Endothelial cell of umbilical vein (primary cell): ENCODE measurements around the gene PRSS21.

Source experiments
- CTCF ChIP-seq, 2 donors: IDR thresholded peaks; 1 replicate in 1 of 2; 2 replicates in 1 of 2; pipeline ENCODE4 v1.5.1; 2011; ENCODE audit warnings: low read length in 2 of 2, mild to moderate bottlenecking in 2 of 2, moderate library complexity in 2 of 2, control low read depth in 1 of 2, inconsistent platforms in 1 of 2, low read depth in 1 of 2; ENCODE audit not compliant: insufficient read depth in 1 of 2; ENCODE audit errors: extremely low read depth in 1 of 2
- EZH2 ChIP-seq: IDR thresholded peaks from 2 replicates; pipeline ENCODE4 v1.6.1; 2012; ENCODE audit warnings: borderline replicate concordance, low read depth, mild to moderate bottlenecking, moderate library complexity, low read length, inconsistent platforms; ENCODE audit not compliant: severe bottlenecking
- MAX ChIP-seq: IDR thresholded peaks from 2 replicates; pipeline ENCODE4 v1.6.1; 2011; ENCODE audit not compliant: insufficient read depth, insufficient read length

DNA sequence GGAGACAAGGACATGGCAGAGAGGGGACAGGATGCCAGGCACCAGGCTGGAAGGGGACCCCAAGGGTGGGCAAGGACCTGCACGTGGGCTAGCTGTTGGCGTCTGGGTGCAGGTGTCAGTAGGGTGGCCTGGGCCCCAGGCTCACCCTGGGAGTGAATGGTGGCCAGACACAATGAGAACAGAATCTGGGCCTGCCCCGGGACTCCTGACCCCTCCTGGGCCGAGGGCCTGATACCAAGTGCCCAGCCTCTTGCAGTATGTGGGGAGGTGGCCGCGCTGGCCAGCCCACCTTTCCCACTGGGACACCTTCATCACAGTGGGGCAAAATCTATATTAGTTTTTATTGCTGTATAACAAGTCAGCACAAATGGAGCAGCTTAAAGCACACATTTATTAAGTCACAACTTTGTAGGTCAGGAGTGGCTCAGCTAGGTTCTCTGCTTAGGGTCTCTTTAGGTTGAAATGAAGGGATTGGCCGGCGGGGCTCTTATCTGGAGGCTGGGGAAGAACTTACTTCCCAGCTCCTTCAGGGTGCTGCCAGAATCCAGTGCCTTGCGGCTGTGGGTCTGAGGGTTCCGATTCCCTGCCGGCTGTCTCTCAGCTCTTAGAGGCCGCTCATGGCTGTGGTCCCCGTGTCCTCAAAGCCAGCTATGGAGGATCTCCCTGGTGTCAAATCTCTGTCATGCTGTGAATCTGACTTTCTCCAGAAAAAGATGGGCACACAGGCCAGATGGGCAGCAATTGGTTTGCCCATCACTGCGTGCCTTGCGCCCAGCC, 33.3 kb upstream of the PRSS21 start:
- TF ChIP-seq MAX (no peak), EZH2 (no peak), CTCF (IDR thresholded peaks at IDR 0.05; ENCODE audit: extremely low read depth in 1 of 2, insufficient read depth in 1 of 2, low read depth in 1 of 2, low read length in 2 of 2) (no peak)
